ENCODE results near the gene CDC25C. TPM values are rescaled to one million over a fixed set of nuclear protein-coding genes. Genes with fewer than 3 reads are reported as not detected.

The CDC25C gene
- total and polyA plus RNA-seq, 9 of the 15 experiments (the other 6 are each of a cell fraction or from before 2014, with no cell fraction given) = 19.1 to 63.7 (median 31.9) TPM

DNA sequence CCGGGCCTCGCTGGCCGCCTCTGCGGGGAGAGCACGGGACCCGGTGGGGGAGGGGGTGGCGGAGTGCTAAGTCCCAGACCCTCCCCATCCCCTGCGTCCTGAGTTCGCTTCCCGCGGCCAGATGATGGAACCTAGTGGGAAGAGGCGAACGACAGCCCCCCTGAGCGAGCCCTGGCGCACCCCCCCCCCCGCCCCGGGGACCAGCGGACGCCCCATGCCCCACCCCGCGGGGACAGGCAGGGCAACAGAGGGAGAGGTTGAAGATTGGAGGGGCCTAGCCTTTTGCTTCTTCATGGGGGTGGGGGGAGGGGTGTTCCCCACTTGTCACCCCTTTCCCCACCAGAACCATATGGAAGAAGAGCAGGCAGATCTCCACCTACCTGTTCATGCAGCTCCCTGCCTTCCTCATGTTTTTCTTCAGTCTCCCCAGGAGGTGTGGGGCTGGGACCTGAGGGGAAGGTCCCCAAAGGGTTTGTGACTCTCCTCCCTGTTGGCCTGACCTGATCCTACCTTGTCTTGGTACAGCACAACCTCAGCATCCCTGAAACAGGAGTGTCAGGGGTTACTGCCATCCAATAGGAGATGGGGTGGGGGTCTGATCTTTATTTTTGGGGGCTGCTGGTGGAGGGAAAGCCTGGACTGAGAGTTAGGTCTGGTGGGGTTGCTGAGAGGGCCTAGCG, 6.9 kb upstream of the CDC25C start (continued):
- TF ChIP-seq, protein P1, sequence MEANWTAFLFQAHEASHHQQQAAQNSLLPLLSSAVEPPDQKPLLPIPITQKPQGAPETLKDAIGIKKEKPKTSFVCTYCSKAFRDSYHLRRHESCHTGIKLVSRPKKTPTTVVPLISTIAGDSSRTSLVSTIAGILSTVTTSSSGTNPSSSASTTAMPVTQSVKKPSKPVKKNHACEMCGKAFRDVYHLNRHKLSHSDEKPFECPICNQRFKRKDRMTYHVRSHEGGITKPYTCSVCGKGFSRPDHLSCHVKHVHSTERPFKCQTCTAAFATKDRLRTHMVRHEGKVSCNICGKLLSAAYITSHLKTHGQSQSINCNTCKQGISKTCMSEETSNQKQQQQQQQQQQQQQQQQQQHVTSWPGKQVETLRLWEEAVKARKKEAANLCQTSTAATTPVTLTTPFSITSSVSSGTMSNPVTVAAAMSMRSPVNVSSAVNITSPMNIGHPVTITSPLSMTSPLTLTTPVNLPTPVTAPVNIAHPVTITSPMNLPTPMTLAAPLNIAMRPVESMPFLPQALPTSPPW (CRISPR knock-in tag; IDR thresholded peaks at IDR 0.05) = peak; percentile 92
- TF ChIP-seq KAT2B (IDR thresholded peaks at IDR 0.05; ENCODE audit: low read depth, low read length) (no peak), RBM15 (IDR thresholded peaks at IDR 0.05; ENCODE audit: insufficient read depth, low read length) (0 out of 2 replicates have a peak, but pooled peaks have one; percentile 92), KDM2B (CRISPR knock-in tag; IDR thresholded peaks at IDR 0.05) (no peak), GTF2A2 (tag; IDR thresholded peaks at IDR 0.05) (no peak), GABPB2 (CRISPR knock-in tag; conservative IDR thresholded peaks at IDR 0.05) (no peak), ZBTB7A (IDR thresholded peaks at IDR 0.05; ENCODE audit: borderline replicate concordance, control insufficient read depth, low read depth, low read length) (peak; percentile 71; the same call in 1 of the 2 replicates), PHF8 (IDR thresholded peaks at IDR 0.05; ENCODE audit: borderline replicate concordance, low read length) (peak; percentile 44; the same call in 1 of the 2 replicates), ZNF444 (CRISPR knock-in tag; IDR thresholded peaks at IDR 0.05) (no peak), ZBED1 (IDR thresholded peaks at IDR 0.05) (0 out of 2 replicates have a peak, but pooled peaks have one; percentile 1), PHB2 (IDR thresholded peaks at IDR 0.05; ENCODE audit: low read depth) (0 out of 2 replicates have a peak, but pooled peaks have one; percentile 15), KDM1A (IDR thresholded peaks at IDR 0.05) (peak in 1 of 2 experiments; percentile 79; a peak in 1 of 4 replicates)
- TF ChIP-seq, protein P2, sequence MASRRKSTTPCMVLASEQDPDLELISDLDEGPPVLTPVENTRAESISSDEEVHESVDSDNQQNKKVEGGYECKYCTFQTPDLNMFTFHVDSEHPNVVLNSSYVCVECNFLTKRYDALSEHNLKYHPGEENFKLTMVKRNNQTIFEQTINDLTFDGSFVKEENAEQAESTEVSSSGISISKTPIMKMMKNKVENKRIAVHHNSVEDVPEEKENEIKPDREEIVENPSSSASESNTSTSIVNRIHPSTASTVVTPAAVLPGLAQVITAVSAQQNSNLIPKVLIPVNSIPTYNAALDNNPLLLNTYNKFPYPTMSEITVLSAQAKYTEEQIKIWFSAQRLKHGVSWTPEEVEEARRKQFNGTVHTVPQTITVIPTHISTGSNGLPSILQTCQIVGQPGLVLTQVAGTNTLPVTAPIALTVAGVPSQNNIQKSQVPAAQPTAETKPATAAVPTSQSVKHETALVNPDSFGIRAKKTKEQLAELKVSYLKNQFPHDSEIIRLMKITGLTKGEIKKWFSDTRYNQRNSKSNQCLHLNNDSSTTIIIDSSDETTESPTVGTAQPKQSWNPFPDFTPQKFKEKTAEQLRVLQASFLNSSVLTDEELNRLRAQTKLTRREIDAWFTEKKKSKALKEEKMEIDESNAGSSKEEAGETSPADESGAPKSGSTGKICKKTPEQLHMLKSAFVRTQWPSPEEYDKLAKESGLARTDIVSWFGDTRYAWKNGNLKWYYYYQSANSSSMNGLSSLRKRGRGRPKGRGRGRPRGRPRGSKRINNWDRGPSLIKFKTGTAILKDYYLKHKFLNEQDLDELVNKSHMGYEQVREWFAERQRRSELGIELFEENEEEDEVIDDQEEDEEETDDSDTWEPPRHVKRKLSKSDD (conservative IDR thresholded peaks at IDR 0.05; ENCODE audit: low read length) = no peak
- TF ChIP-seq, protein P3, sequence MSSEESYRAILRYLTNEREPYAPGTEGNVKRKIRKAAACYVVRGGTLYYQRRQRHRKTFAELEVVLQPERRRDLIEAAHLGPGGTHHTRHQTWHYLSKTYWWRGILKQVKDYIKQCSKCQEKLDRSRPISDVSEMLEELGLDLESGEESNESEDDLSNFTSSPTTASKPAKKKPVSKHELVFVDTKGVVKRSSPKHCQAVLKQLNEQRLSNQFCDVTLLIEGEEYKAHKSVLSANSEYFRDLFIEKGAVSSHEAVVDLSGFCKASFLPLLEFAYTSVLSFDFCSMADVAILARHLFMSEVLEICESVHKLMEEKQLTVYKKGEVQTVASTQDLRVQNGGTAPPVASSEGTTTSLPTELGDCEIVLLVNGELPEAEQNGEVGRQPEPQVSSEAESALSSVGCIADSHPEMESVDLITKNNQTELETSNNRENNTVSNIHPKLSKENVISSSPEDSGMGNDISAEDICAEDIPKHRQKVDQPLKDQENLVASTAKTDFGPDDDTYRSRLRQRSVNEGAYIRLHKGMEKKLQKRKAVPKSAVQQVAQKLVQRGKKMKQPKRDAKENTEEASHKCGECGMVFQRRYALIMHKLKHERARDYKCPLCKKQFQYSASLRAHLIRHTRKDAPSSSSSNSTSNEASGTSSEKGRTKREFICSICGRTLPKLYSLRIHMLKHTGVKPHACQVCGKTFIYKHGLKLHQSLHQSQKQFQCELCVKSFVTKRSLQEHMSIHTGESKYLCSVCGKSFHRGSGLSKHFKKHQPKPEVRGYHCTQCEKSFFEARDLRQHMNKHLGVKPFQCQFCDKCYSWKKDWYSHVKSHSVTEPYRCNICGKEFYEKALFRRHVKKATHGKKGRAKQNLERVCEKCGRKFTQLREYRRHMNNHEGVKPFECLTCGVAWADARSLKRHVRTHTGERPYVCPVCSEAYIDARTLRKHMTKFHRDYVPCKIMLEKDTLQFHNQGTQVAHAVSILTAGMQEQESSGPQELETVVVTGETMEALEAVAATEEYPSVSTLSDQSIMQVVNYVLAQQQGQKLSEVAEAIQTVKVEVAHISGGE (CRISPR knock-in tag; IDR thresholded peaks at IDR 0.05) = 0 out of 6 replicates have a peak, but pooled peaks of 1 of the 3 experiments have one; percentile 36
- TF ChIP-seq, protein P4, sequence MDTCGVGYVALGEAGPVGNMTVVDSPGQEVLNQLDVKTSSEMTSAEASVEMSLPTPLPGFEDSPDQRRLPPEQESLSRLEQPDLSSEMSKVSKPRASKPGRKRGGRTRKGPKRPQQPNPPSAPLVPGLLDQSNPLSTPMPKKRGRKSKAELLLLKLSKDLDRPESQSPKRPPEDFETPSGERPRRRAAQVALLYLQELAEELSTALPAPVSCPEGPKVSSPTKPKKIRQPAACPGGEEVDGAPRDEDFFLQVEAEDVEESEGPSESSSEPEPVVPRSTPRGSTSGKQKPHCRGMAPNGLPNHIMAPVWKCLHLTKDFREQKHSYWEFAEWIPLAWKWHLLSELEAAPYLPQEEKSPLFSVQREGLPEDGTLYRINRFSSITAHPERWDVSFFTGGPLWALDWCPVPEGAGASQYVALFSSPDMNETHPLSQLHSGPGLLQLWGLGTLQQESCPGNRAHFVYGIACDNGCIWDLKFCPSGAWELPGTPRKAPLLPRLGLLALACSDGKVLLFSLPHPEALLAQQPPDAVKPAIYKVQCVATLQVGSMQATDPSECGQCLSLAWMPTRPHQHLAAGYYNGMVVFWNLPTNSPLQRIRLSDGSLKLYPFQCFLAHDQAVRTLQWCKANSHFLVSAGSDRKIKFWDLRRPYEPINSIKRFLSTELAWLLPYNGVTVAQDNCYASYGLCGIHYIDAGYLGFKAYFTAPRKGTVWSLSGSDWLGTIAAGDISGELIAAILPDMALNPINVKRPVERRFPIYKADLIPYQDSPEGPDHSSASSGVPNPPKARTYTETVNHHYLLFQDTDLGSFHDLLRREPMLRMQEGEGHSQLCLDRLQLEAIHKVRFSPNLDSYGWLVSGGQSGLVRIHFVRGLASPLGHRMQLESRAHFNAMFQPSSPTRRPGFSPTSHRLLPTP (IDR thresholded peaks at IDR 0.05; ENCODE audit: borderline replicate concordance, extremely low read depth, insufficient read length) = peak; percentile 53

Data from K562 (cell line).